ENCODE measurements around the gene SLC12A9. TPM values are rescaled to one million over a fixed set of nuclear protein-coding genes. Genes with fewer than 3 reads are reported as not detected.
"Not testable (repeated sequence)": the region's sequence is repeated elsewhere in the genome, so short reads cannot be mapped to it uniquely, and the experiment has no call there.

Gene SLC12A9
- total RNA-seq (10 to 100 TPM; 20.3 to 34.3 TPM), polyA plus RNA-seq (10 to 100 TPM in 1 of 2 donors, 1 to 10 TPM in 1; 8.5 to 43.9 TPM)
- long read RNA-seq, donor 1, full-length matches to known transcripts, result 2 of 4 reads
- long read RNA-seq, donor 1, partial matches to known transcripts, result 0 of 4 reads
- long read RNA-seq, donor 1, other reads (novel, unspliced or antisense), result 2 of 4 reads
- long read RNA-seq, donor 2, full-length matches to known transcripts, result 3 of 19 reads
- long read RNA-seq, donor 2, partial matches to known transcripts, result 7 of 19 reads
- long read RNA-seq, donor 2, other reads (novel, unspliced or antisense), result 9 of 19 reads

- WGBS, 2 donors, result 0% methylated on average over 64 to 71 of the region's 71 CpGs
- Histone ChIP-seq H3K27ac (ENCODE audit: low read depth in 1 of 2, low read length in 2 of 2) (peak within 1 kb of the TSS in 1 of 2 donors; percentile 9), H3K4me3 (ENCODE audit: low read length in 2 of 2) (peak within 1 kb of the TSS; percentile 34 to 65), H3K36me3 (ENCODE audit: control insufficient read depth in 1 of 2, insufficient read depth in 2 of 2, low read length in 1 of 2) (no peaks in the 10 kb centered on the region), H3K4me1 (ENCODE audit: control insufficient read depth in 1 of 2, insufficient read depth in 2 of 2, low read length in 2 of 2) (no peaks in the 10 kb centered on the region), H3K27me3 (ENCODE audit: control insufficient read depth in 1 of 2, insufficient read depth in 2 of 2, low read length in 1 of 2) (no peaks in the 10 kb centered on the region), H3K9me3 (ENCODE audit: control insufficient read depth, low read length) (no peaks in the 10 kb centered on the region)
- intact Hi-C loops (cut with DNase I), result loop anchor here (1.0 to 10.0 kb wide), 4 partner anchors 53 to 377 kb away; partner anchors contain the start of gene TSC22D4 (in 1 of the 2)
- ATAC-seq (ENCODE audit: low FRiP score) (peak; percentile 99), DNase-seq (peak; percentile 96 to 97)
Observed at GRCh38 chr7:100852048-100852872, at the start of gene SLC12A9. Gene SLC12A9, plus strand, starts transcription at chr7:100852713. Its CDS starts 1,485 bp downstream, at chr7:100854198.

- Histone ChIP-seq H3K27ac (ENCODE audit: low read depth in 1 of 2, low read length in 2 of 2) (no peak overlapping the region), H3K9me3 (ENCODE audit: control insufficient read depth, low read length) (no peaks in the 10 kb centered on the region), H3K36me3 (ENCODE audit: control insufficient read depth in 1 of 2, insufficient read depth in 2 of 2, low read length in 1 of 2) (no peaks in the 10 kb centered on the region), H3K27me3 (ENCODE audit: control insufficient read depth in 1 of 2, insufficient read depth in 2 of 2, low read length in 1 of 2) (no peaks in the 10 kb centered on the region), H3K4me3 (ENCODE audit: low read length in 2 of 2) (no peak overlapping the region), H3K4me1 (ENCODE audit: control insufficient read depth in 1 of 2, insufficient read depth in 2 of 2, low read length in 2 of 2) (no peaks in the 10 kb centered on the region)
- 75 to 83% methylated on average over 4 of the region's 4 CpGs for WGBS, 2 donors
- DNase-seq (no peak), ATAC-seq (ENCODE audit: low FRiP score) (no peak)
- intact Hi-C loops (cut with DNase I), result no loop called here
Observed at GRCh38 chr7:100802951-100803350, 49.6 kb upstream of the SLC12A9 start.

GRCh38 chr7:100803398-100804161 is 48.9 kb upstream of the SLC12A9 start:
- 19 to 23% methylated on average over 19 of the region's 19 CpGs for WGBS, 2 donors
- Histone ChIP-seq H3K9me3 (ENCODE audit: control insufficient read depth, low read length) (no peaks in the 10 kb centered on the region), H3K4me3 (ENCODE audit: low read length in 2 of 2) (no peak overlapping the region), H3K4me1 (ENCODE audit: control insufficient read depth in 1 of 2, insufficient read depth in 2 of 2, low read length in 2 of 2) (no peaks in the 10 kb centered on the region), H3K36me3 (ENCODE audit: control insufficient read depth in 1 of 2, insufficient read depth in 2 of 2, low read length in 1 of 2) (no peaks in the 10 kb centered on the region), H3K27me3 (ENCODE audit: control insufficient read depth in 1 of 2, insufficient read depth in 2 of 2, low read length in 1 of 2) (no peaks in the 10 kb centered on the region), H3K27ac (ENCODE audit: low read depth in 1 of 2, low read length in 2 of 2) (no peak overlapping the region)
- DNase-seq (peak; percentile 87 to 92), ATAC-seq (ENCODE audit: low FRiP score) (peak; percentile 90)
- intact Hi-C loops (cut with DNase I), result no loop called here

GRCh38 chr7:100804681-100805431 is 47.7 kb upstream of the SLC12A9 start:
- intact Hi-C loops (cut with DNase I), result no loop called here
- Histone ChIP-seq H3K36me3 (ENCODE audit: control insufficient read depth in 1 of 2, insufficient read depth in 2 of 2, low read length in 1 of 2) (no peaks in the 10 kb centered on the region), H3K27ac (ENCODE audit: low read depth in 1 of 2, low read length in 2 of 2) (no peak overlapping the region), H3K27me3 (ENCODE audit: control insufficient read depth in 1 of 2, insufficient read depth in 2 of 2, low read length in 1 of 2) (no peaks in the 10 kb centered on the region), H3K4me3 (ENCODE audit: low read length in 2 of 2) (no peak overlapping the region), H3K4me1 (ENCODE audit: control insufficient read depth in 1 of 2, insufficient read depth in 2 of 2, low read length in 2 of 2) (no peaks in the 10 kb centered on the region), H3K9me3 (ENCODE audit: control insufficient read depth, low read length) (no peaks in the 10 kb centered on the region)
- no peak for DNase-seq
- 95 to 96% methylated on average over 22 of the region's 22 CpGs for WGBS, 2 donors
- peak; percentile 20 for ATAC-seq (ENCODE audit: low FRiP score)

- H3K4me1 ChIP-seq (ENCODE audit: control insufficient read depth in 1 of 2, insufficient read depth in 2 of 2, low read length in 2 of 2), result no peaks in the 10 kb centered on the region
- no peak overlapping the region for H3K27ac ChIP-seq (ENCODE audit: low read depth in 1 of 2, low read length in 2 of 2)
- intact Hi-C loops (cut with DNase I), result no loop called here
- H3K27me3 ChIP-seq (ENCODE audit: control insufficient read depth in 1 of 2, insufficient read depth in 2 of 2, low read length in 1 of 2), result no peaks in the 10 kb centered on the region
- ATAC-seq (ENCODE audit: low FRiP score) (no peak), DNase-seq (no peak)
- 91 to 93% methylated on average over 9 of the region's 9 CpGs for WGBS, 2 donors
- H3K36me3 ChIP-seq (ENCODE audit: control insufficient read depth in 1 of 2, insufficient read depth in 2 of 2, low read length in 1 of 2), result no peaks in the 10 kb centered on the region
- no peak overlapping the region for H3K4me3 ChIP-seq (ENCODE audit: low read length in 2 of 2)
- no peaks in the 10 kb centered on the region for H3K9me3 ChIP-seq (ENCODE audit: control insufficient read depth, low read length)
Observed at GRCh38 chr7:100806276-100806675, 46.2 kb upstream of the SLC12A9 start.

GRCh38 chr7:100806883-100807282 is 45.6 kb upstream of the SLC12A9 start:
- DNase-seq; H3K4me3 ChIP-seq (ENCODE audit: low read length in 2 of 2); H3K27me3 ChIP-seq (ENCODE audit: control insufficient read depth in 1 of 2, insufficient read depth in 2 of 2, low read length in 1 of 2); H3K36me3 ChIP-seq (ENCODE audit: control insufficient read depth in 1 of 2, insufficient read depth in 2 of 2, low read length in 1 of 2); H3K27ac ChIP-seq (ENCODE audit: low read depth in 1 of 2, low read length in 2 of 2); H3K4me1 ChIP-seq (ENCODE audit: control insufficient read depth in 1 of 2, insufficient read depth in 2 of 2, low read length in 2 of 2); ATAC-seq (ENCODE audit: low FRiP score); H3K9me3 ChIP-seq (ENCODE audit: control insufficient read depth, low read length); intact Hi-C loops (cut with DNase I): not testable (repeated sequence)
- 94 to 95% methylated on average over 6 of the region's 6 CpGs for WGBS, 2 donors

- Histone ChIP-seq H3K27me3 (ENCODE audit: control insufficient read depth in 1 of 2, insufficient read depth in 2 of 2, low read length in 1 of 2) (no peaks in the 10 kb centered on the region), H3K9me3 (ENCODE audit: control insufficient read depth, low read length) (no peaks in the 10 kb centered on the region), H3K4me3 (ENCODE audit: low read length in 2 of 2) (no peak overlapping the region), H3K4me1 (ENCODE audit: control insufficient read depth in 1 of 2, insufficient read depth in 2 of 2, low read length in 2 of 2) (no peaks in the 10 kb centered on the region), H3K27ac (ENCODE audit: low read depth in 1 of 2, low read length in 2 of 2) (no peak overlapping the region), H3K36me3 (ENCODE audit: control insufficient read depth in 1 of 2, insufficient read depth in 2 of 2, low read length in 1 of 2) (no peaks in the 10 kb centered on the region)
- intact Hi-C loops (cut with DNase I), result no loop called here
- ATAC-seq (ENCODE audit: low FRiP score), result no peak
- DNase-seq, result no peak
- 87% methylated on average over 5 of the region's 5 CpGs for WGBS, 2 donors
Observed at GRCh38 chr7:100808354-100808875, 44.1 kb upstream of the SLC12A9 start.

- Histone ChIP-seq H3K36me3 (ENCODE audit: control insufficient read depth in 1 of 2, insufficient read depth in 2 of 2, low read length in 1 of 2) (no peaks in the 10 kb centered on the region), H3K4me1 (ENCODE audit: control insufficient read depth in 1 of 2, insufficient read depth in 2 of 2, low read length in 2 of 2) (no peaks in the 10 kb centered on the region), H3K27me3 (ENCODE audit: control insufficient read depth in 1 of 2, insufficient read depth in 2 of 2, low read length in 1 of 2) (no peaks in the 10 kb centered on the region), H3K4me3 (ENCODE audit: low read length in 2 of 2) (no peak overlapping the region), H3K9me3 (ENCODE audit: control insufficient read depth, low read length) (no peaks in the 10 kb centered on the region), H3K27ac (ENCODE audit: low read depth in 1 of 2, low read length in 2 of 2) (no peak overlapping the region)
- WGBS, 2 donors, result 78 to 87% methylated on average over 6 of the region's 6 CpGs
- intact Hi-C loops (cut with DNase I), result no loop called here
- ATAC-seq (ENCODE audit: low FRiP score), result no peak
- no peak for DNase-seq
Observed at GRCh38 chr7:100811480-100811879, 41.0 kb upstream of the SLC12A9 start.
